HG02763 (cell line): ENCODE data around the gene SEC11A.
"Not testable (repeated sequence)": the region's sequence is repeated elsewhere in the genome, so short reads cannot be mapped to it uniquely, and the experiment has no call there.

Experiments used
- ATAC-seq: cut with Tn5 transposase; IDR thresholded peaks from one replicate; pipeline ENCODE4 v1.9.1; 2021; ENCODE audit warnings: mild to moderate bottlenecking, moderate library complexity; ENCODE audit not compliant: unreplicated experiment

SEC11A gene

DNA sequence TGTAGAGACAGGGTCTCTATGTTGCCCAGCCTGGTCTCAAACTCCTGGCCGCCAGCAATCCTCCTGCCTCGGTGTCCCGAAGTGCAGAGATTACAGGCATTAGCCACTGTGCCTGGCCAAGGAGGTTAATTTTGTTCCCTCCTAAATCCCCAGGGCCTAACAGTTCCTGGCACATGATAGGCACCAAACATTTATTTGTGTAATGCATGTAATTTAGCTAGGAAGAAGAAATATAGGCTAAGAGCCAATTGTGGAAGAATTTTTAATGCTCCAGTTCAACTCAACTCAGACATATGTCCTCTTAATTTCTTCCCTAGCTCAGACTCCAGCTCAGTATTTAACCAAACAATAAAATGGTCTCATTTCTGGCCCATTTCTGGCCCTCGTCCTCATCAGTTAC lies 24.8 kb upstream of the SEC11A start:
- ATAC-seq: no peak

DNA sequence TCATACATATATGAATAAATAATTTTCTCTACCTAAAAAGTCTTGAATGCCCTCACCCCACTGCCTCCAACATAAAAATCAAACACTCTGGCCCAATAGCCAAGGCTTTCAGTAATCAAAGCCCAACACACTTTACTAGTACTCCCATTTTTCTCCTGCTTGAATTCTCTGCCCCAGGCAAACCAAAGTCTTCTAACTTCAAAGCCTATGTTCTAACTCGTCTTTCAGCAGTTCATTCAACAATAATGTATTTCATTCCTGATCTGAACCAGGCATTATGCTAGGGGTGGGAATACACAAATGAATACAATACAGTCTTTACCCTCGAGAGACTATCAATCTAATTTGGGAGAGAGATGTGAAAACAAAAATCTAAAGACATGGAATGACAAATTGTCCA lies 21.1 kb upstream of the SEC11A start:
- no peak for ATAC-seq

DNA sequence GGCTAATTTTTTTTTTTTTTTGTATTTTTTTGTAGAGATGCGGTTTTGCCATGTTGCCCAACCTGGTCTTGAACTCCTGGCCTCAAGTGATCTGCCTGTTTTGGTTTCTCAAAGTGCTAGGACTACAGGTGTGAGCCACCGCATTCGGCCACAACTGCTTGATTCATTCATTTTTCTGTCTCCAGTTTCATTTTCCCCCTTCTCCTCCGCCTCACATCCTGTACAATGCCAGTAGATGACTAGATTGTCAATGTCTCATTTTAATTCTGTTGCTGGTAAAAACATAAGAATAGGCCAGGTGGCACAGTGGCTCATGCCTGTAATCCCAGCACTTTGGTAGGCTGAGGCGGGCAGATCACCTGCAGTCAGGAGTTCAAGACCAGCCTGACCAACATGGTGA lies 20.4 kb upstream of the SEC11A start:
- ATAC-seq: peak; percentile 54

DNA sequence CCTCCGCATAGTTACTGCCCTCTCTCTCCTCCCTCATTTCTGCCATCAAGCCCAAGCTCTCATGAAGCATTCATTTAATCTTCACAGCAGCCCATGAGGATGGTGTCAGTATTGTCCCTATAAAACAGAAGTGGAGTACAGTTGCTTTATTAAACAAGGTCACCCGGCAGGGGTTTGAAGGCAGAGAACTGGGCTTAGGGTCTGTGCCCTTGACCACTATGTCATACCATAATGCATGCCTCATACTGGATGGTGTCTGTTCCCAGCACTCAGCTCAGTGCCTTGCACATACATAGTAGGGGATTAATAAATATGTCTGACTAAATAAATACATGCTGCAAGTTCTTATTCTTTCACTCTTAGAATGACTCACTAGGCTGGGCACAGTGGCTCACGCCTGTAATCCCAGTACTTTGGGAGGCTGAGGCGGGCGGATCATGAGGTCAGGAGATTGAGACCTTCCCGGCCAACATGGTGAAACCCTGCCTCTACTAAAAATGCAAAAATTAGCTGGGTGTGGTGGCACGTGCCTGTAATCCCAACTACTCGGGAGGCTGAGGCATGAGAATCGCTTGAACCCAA lies 19.6 kb upstream of the SEC11A start:
- ATAC-seq: peak; percentile 24

DNA sequence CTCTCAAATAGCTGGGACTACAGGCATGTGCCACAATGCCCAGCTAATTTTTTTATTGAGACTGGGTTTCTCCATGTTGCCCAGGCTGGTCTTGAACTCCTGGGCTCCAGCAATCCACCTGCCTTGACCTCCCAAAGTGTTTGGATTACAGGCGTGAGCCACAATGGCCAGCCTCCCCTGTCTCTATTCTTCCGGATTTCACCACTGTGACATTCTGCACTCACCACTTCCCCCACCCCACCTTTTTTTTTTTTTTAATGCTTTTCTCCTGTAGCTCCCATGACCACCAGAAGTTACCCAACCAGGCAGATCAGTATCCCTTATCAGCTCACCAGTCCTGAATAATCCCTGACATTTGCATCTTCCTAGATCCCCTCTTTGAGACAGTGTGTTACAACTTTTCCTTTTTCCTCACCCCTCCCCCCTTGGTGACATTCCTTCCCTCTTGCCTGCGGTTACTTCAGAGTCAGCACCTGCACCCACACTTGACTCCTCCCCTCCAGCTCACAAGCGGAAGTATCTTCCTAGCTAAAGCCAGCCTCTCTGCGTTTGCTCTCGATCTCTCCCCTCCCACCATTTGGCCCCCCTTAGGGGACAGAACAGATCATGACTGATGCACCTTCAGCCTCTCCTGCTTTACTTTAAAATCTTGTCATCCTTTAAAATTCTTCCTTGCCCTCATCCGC lies 19.0 kb upstream of the SEC11A start:
- peak; percentile 64 for ATAC-seq

DNA sequence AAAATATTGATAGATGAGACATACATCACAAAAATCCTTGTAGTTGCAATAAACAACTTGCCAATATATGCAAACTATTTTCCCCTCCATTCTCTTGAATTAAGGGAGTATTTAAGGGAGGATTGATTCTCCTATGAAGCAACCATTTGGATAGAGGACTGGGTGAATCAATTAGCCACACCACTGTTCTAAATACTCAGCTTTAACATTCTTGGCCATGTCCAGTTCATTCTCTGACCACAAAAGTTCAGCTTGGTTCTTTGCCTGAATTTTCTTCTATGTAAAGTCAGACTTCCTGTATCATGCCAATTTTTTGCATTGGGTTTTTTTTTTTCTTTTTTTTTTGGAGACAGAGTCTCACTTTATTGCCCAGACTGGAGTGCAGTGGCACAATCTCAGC lies 15.8 kb upstream of the SEC11A start:
- ATAC-seq: no peak

DNA sequence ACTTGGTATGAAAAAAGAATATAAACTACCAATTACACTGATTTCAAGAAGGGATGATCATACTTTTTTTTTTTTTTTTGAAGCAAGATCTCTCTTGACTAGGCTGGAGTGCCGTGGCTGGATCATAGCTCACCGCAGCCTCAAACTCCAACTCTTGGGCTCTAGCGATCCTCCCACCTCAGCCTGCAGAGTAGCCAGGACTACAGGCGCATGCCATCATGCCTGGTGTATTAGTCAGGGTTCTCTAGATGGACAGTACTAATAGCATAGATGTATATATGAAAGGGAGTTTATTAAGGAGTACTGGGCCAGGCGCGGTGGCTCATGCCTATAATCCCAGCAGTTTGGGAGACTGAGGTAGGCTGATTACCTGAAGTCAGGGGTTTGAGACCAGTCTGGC lies 11.5 kb upstream of the SEC11A start:
- ATAC-seq: no peak

DNA sequence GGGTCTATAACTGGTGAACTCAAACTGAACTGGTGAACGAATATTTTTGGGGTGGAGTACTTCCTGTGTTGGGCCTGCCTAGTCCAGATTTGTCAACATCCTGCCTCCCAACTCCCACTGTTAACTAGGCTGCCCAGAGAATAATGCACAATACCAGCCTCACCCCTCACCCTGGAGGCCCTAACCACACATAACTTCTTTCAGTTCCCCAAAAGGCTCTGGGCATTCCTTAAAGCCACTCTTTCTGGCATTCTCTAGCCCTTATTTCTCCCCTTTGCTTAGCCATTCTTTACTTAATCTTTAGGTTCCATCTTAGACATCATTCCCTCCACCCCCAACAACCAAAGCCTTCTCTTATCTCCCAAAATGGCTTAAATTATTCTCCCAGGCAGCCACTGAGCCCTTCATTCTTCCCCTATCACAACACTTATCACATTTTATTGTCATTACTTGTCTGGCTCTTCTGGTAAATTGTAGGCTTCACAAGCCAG lies 9.1 kb upstream of the SEC11A start:
- peak; percentile 44 for ATAC-seq

DNA sequence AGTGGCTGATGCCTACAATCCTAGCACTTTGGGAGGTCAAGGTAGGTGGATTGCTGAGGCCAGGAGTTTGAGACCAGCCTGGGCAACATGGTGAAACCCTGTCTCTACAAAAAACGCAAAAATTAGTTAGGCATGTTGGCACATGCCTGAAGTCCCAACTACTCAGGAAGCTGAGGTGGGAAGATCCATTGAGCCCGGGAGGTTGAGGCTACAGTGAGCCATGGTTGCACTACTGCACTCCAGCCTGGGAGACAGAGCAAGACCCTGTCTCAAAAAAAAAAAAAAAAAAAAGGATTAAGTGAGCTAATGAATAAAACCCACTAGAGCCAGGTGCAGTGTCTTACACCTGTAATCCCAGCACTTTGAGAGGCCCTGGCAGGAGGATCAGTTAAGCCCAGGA lies 6.7 kb upstream of the SEC11A start:
- ATAC-seq: no peak

DNA sequence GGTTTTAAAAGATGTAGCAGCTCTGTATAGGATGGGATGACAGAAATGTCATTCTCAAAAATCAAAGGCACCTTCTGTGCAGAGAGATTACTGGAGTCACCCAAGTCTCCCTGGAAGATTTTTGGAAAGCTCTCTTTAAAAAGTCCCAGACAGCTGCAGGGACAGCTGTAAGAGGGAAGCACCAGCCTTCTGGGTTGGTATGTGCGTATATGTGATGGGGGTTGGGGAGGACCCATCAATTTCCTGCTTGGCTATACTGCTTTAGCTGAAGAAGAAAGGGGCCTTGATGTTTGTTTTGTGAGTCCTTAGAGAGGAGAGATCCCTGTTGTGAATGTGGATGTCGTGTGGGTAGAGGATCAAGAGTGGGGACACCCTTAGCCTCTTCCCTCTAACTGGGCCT lies 5.4 kb upstream of the SEC11A start:
- no peak for ATAC-seq

DNA sequence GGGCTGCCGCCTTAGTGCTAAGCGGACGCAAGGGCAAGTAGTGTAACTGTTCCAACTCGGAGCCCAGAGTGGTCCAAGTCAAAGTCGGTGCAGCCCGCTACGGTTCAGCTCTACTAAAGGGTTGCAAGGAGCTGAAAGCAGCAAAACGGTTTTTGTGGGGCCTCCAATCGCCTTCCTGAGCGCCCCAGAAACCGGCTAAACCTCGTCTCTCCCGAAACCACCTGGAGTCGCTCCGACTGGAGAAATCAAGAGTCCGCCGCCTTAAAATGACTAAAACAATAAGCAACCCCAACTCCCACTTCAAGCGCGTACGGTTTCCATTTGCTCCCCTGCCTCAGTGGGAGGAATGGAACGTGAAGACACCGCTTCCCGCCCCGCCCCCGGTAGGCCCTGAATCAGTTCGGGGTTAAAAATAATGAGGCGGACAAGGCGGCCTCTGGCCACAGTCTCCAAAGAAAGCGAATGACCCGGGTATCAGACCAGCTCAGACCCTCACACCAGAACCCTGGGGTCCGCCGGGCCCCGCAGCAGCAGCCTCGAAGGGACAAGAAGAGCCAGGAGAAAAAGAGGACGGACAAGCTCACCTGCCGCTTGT lies 401 bp downstream of the SEC11A start:
- peak; percentile 2 for ATAC-seq

DNA sequence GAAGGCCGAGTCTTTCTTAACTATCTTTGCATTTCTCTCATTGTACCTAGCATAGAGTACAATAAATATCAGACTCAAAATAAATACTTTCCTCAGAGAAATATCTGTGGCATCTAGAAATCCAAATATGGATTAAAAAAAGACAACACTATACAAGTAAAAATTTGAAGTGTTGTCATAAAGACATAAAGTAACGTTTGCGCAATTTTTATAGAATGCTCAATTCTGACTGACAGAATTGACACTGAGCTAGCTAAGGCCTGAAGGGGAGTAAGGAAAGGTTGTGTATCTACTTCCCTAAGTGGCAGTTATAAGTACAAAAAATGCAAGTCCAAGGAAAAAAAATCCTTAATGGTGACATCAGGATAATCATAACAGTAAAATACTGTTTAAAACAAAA lies 1.1 kb downstream of the SEC11A start:
- no peak for ATAC-seq

DNA sequence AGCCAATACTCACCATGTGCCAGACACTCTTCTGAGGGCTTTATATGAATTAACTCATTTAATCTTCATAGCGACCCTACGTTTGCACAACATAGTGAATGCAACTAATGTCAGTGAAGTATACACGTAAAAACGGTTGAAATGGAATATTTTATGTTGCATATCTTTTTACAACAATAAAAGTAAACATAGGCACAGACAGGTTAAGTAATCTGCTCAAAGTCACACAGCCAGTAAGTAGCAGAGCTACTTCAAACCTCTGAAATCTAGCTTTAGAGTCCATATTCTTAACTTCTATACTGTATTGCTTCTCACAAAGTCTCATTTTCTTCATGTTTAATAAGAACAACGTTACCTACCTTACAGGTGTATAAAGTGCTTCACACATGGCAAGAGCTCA lies 1.6 kb downstream of the SEC11A start:
- ATAC-seq: no peak

DNA sequence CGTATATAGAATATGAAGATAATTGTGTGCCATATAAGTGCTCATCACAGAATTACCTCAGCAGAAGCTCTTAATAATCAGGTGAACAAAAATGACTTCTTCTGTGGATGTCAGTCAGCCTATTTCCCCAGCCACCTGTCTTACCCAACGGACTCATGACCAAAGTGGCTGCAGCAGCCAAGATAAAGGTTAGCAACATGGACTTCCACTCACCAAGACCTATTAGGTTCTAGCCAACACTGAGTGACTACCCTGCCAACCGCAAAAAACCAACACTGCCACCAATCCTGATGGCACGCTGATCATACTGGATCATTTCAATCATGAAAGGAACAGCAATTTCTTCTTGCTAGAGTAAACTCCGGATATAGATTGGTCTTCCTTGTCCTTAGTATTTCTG lies 12.1 kb downstream of the SEC11A start:
- no peak for ATAC-seq

DNA sequence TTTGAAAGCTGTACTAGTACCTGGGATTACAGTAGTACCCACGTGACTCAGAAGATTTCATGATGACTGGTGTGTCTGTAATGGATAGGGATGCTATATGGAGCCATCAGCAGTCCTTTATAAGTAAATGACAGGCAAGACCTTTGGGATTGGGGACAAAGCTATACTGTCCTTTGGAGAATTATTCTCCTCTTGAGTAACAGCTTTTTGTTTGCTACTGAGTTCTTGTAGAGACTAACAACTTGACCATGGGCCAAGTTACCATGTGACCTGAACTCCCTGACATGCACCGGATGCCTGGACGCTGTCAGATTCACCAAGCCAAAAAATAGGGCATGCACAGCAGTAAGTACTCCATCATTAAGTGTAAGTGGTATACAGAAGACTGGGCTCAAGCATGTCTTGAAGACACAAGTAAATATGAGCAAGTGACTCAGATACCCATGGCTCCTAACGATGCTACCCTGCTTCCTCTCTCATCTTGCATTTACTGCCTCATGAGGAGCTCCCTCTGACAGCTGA lies 12.9 kb downstream of the SEC11A start:
- no peak for ATAC-seq

DNA sequence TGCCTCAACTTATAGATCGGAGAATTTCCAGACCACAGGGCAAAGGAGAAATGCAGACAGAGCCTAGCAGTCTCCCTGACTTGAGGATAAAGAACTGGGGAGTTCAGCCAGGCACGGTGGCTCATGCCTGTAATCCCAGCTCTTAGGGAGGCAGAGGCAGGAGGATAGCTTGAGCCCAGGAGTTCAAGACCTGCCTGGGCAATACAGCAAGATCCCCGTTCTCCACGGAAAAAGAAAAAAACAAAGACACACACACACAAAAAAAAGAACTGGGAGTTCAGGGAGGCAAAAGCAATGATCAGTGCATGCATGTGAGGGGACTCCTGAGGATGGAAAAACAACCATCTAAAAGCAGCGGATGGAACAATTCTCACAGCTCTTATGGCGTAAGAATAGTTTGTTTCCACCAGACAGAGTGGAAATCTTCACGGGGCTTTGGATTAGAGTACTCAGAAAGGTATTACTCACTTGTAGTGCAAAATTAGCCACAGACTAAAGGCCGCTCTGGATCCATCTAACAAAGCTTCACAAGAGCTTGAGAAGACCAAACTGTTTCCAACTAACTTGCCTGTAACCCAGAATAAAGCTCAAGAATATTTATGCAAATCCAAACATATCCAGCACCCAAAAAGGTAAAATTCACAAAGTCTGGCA lies 16.3 kb downstream of the SEC11A start:
- no peak for ATAC-seq

DNA sequence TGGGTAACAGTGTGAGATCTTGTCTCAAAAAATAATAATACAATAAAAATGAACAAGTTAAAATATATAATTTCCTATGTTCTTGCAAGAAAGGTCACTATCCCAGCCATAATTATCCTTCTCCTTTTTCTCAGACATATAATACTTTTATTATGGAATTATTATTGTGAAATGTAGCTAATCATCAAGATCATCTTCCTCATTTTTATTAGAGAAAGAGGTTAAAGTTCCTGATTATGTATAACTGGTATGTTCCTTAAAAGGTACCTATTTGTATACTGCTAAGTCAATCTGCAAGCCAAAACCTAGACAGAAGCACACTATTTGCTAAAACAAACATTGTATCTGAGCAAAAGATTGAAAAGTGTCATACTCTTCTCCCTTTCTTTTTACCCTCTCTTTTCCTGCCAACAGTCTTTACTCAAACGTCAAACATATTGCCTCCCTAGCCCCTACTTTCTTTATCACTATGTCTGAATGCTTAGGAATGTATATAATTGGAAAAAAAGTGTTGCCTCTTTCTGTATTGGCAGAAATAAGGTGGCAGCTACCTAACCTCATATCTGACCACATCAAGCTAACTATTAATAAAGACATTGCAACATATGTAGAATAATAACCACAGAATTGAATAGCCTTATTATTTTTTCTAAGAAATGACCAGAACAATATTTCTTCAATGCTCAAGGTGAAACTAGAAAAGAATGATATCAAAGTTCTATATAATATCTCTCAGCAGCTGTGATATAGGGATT lies 18.5 kb downstream of the SEC11A start:
- no peak for ATAC-seq

DNA sequence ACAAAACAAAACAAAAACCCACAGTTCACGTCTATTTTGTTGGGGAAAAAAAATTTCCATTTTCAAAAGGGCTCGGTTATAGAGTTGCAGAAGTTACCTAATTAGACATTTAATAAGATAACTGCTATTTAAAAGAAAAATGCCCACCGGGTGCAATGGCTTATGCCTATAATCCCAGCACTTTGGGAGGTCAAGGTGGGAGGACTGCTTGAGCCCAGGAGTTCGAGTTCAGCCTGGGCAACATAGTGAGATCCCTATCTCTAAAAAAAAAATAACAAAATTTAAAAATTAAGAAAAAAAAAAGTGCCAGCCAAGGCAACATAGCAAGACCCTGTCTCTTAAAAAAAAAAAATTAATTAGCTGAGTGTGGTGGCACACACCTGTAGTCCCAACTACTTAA lies 19.2 kb downstream of the SEC11A start:
- no peak for ATAC-seq

DNA sequence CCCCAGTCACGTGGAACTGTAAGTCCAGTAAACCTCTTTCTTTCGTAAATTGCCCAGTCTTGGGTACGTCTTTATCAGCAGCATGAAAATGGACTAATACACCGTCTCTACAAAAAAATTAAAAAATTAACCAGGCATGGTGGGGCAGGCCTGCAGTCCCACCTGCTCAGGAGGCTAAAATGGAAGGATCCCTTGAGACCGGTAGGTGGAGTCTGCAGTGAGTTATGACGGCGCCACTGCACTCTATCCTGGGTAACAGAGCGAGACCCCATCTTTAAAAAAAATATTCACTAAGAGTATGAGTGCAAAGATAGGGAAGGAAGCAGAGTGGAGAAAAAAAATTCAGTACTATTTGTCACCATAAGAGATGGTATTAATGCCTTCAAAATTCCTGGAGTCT lies 25.6 kb downstream of the SEC11A start:
- ATAC-seq: no peak

DNA sequence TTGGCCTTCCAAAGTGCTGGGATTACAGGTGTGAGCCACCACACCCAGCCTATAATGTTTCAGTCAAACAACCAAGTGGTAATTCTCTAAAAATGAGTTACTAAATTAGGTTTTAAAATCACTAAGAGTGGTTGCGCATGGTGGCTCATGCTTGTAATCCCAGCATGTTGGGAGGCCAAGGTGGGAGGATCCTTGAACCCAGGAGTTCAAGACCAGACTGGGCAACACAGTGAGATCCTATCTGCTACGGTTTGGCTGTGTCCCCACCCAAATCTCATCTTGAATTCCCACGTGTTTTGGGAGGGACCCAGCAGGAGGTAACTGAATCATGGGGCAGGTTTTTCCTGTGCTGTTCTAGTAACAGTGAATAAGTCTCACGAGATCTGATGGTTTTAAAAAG lies 26.1 kb downstream of the SEC11A start:
- ATAC-seq: no peak

DNA sequence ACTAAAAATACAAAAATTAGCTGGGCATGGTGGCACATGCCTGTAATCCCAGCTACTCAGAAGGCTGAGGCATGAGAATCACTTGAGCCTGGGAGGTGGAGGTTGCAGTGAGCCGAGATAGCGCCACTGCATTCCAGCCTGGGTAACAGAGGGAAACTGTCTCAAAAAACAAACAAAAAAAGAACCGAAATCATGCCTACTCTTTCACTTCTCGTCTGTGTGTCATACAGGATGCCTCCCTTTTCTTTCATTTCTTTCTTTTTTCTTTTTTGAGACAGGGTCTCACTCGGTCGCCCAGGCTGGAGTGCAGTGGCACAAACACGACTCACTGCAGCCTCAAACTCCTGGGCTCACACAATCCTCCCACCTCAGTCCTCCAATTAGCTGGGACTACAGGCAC lies 29.5 kb downstream of the SEC11A start:
- not testable (repeated sequence) for ATAC-seq
